HK-2 (cell line): ENCODE results near the gene PSME1.

Source experiments
- DNase-seq: peaks from one replicate; pipeline ENCODE4 v3.0.0-alpha.2; 2018; ENCODE audit not compliant: unreplicated experiment

Gene PSME1

DNA sequence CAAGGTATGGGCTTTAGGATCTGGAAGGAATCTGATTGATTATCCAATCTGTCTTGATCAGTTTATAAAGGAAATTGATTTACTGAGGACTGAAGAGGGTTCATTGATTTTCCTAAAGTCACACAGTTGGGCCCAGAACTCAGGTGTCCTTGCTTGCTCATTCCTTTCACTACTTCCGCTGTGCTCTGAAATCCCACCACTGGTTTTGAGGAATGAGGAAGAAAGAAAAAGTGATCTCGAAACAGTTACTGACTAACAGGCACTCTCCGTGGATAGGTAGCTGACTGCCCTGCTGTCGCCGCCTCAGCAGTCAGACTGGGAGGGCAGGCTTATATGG, 5.6 kb upstream of the PSME1 start, which contains the start of gene FITM1:
Gene FITM1 (plus strand): TSS at position 280 of the 337 bp plus-strand sequence. CDS start 905 bp downstream, outside the sequence.
- no peak for DNase-seq

DNA sequence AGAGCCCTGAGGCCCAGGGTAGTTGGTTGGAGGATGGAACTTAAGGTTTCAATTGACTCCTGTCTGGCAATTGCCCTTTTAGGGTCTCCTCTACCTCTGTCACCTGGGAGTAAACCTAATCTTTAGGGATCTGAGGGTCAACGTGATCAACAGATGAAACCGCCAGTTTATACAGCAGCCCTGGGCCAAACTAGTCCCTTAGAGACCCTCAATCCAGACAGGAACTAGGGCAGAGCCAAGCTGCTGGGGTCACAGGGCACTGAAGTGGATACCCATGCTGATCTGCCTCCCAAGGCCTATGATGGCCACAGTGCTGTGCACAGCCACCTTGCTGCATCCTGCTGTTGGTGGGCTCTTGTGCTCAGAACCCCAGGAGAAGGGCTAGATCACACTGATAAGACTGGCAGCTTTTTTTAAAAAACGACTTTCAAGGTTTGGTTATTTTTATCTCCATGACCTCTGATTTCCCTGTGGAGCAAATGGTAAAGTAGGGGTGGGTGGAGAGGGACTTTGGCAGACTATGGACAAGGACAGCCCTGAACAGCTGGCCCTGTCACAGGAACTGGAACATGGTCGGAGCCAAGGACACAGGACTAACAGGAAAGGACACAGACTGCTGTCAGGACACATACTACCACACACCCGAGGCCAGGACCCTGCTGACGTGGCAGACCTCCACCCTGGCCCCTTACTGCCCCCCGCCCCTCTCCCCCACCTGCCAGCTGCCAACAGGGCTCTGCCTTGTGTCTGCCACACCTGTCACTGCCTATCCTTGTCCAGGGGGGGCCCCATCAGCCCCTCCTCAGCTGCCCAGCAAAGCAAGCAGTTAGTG, 5.1 kb upstream of the PSME1 start:
- no peak for DNase-seq

DNA sequence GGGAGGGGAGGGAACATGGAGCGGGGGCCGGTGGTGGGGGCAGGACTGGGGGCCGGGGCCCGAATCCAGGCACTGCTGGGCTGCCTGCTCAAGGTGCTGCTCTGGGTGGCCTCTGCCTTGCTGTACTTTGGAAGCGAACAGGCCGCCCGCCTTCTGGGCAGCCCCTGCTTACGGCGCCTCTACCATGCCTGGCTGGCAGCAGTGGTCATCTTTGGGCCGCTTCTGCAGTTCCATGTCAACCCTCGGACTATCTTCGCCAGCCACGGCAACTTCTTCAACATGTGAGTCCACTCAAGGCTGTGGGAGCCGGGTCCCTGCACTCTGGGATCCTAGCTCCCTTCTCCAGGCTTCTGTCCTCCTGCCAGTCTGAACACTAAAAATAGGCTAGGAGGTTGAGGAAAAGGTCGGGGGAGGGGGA, 4.4 kb upstream of the PSME1 start:
- DNase-seq = no peak

DNA sequence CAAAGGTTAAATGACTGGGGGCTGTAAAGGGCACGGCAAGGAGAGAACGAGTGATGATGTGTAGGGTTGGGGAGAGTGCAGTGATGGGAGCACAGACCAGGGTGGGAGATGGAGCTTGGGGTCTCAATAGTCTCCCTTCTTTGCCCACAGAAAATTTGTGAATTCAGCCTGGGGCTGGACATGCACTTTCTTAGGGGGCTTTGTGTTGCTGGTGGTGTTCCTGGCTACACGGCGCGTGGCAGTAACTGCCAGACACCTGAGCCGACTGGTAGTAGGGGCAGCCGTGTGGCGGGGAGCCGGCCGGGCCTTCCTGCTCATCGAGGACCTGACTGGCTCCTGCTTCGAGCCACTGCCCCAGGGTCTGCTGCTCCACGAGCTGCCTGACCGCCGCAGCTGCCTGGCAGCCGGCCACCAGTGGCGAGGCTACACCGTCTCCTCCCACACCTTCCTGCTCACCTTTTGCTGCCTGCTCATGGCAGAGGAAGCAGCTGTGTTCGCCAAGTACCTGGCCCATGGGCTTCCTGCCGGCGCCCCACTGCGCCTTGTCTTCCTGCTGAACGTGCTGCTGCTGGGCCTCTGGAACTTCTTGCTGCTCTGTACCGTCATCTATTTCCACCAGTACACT, 3.8 kb upstream of the PSME1 start:
- no peak for DNase-seq

DNA sequence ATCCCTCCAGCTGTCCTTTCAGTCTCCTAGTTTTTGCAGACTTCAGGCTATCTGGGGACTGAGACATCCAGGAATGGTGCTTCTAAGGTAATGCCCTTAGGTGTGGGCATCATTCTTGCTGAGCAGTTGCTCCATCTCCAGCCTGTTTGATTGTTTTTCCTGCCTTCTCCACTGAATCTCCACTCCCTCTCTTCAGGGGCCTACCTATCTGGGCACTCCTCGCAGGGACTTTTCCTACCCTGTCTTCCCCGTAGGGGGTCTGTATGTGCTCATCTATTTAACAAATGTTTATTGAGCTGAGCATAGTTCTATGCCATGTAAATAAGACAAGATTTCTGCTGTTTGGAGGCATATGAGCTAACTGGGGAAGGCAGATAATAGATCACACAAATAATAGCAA, 3.0 kb upstream of the PSME1 start:
- no peak for DNase-seq

GRCh38 chr14:24133735-24134134, 2.3 kb upstream of the PSME1 start:
- no peak for DNase-seq

DNA sequence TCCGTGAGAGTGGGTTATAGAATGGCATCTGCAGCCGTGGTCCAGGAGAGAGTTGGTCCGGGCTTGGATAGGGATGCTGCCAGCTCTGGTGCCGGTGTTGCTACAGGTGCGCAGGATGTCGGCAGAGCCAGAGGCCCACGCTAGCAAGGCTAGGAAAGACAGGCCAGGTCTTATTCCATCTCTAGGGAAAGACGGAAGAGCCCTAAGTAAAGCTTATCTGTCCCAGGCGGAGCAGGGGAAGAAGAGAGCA, 485 bp upstream of the PSME1 start:
- DNase-seq = no peak

GRCh38 chr14:24136684-24137528, 912 bp downstream of the PSME1 start:
- DNase-seq = no peak

GRCh38 chr14:24137529-24138395, 1.8 kb downstream of the PSME1 start:
- DNase-seq = no peak

DNA sequence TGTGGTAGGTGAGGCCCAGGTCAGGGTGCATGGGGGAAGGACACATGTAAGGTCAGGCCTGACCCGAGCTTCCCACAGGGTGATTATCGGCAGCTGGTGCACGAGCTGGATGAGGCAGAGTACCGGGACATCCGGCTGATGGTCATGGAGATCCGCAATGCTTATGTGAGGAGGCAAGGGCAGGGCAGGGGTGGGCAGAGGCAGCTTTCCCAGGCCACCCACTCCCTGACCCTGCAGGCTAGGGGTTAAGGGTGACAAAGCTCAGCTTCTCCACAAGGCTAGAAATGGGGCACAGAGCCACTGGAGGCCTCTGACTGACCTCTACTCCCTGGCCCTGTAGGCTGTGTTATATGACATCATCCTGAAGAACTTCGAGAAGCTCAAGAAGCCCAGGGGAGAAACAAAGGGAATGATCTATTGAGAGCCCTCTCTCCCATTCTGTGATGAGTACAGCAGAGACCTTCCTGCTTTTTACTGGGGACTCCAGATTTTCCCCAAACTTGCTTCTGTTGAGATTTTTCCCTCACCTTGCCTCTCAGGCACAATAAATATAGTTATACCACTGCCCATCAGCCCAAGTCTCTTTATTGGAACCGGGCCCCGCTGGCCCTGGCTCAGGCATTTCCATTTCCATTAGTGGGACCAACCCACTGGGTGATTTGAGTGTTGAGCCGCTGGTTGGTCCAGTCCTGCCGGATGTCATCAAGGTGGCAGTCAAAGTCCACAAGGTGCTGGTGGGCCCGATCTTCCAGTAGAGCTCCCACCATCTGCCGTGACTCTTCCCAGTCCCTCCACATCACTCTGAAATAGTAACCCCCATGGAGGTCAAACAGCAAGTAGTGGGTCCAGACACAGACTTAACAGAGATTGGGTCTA, 2.6 kb downstream of the PSME1 start:
- DNase-seq = no peak

GRCh38 chr14:24139272-24139934, 3.4 kb downstream of the PSME1 start:
- DNase-seq = no peak

DNA sequence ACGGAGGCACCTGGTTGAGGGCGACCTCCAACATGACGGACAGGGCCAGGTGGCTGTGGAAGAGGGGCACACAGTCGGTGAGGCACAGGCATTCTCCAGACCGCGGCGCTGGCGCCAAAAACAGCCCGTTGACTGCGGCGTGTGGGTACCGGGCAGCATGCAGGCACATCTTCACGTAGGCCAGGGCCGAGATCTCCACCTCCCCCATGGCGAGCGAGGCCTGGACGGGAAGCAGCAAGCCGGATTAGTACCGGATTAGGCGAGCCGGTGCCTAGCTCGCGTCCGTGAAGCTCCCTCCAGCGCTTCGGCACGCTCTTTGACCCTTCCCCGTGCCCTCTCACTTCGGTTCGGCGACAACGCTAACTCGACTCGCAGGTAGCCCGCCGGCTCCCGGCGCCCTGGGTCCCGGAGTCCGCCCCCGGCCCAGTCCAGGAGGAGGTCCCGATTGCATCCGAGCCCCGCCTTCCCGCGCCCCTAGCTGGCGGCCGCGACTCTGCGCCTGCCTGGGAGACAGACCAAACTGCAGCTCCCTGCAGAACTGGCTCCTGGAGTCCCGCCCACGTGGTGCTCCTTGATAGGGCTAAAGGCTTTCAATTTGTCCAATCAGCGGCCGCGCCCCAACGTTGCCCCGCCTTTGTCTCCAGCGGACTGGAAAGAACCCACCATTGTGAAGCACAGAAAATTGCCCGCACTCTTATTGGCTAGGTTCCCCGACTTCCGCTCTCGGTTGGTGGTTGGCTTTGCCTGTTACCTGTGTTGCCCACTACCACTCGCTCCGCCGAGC, 5.3 kb downstream of the PSME1 start, which contains the start of gene EMC9:
Gene EMC9 (minus strand): TSS at position 495 of the 784 bp plus-strand sequence. CDS start 287 bp downstream, at position 208.
- DNase-seq = peak; percentile 99

- no peak for DNase-seq
These were observed 7.5 kb downstream of the PSME1 start for GRCh38 chr14:24143511-24143910.

GRCh38 chr14:24144451-24144850, 8.5 kb downstream of the PSME1 start:
- DNase-seq = no peak

- no peak for DNase-seq
These were observed 9.2 kb downstream of the PSME1 start for GRCh38 chr14:24145219-24145618.

- no peak for DNase-seq
These were observed 9.9 kb downstream of the PSME1 start for GRCh38 chr14:24145690-24146452.

- peak; percentile 97 for DNase-seq
These were observed 10.5 kb downstream of the PSME1 start, which contains the start of gene PSME2 for GRCh38 chr14:24146453-24146977. Gene PSME2 (minus strand): TSS chr14:24146610. CDS start chr14:24146581, 29 bp downstream.
